ENCODE measurements around the gene RTN4.
"Not testable (repeated sequence)": the region's sequence is repeated elsewhere in the genome, so short reads cannot be mapped to it uniquely, and the experiment has no call there.

RTN4 gene

DNA sequence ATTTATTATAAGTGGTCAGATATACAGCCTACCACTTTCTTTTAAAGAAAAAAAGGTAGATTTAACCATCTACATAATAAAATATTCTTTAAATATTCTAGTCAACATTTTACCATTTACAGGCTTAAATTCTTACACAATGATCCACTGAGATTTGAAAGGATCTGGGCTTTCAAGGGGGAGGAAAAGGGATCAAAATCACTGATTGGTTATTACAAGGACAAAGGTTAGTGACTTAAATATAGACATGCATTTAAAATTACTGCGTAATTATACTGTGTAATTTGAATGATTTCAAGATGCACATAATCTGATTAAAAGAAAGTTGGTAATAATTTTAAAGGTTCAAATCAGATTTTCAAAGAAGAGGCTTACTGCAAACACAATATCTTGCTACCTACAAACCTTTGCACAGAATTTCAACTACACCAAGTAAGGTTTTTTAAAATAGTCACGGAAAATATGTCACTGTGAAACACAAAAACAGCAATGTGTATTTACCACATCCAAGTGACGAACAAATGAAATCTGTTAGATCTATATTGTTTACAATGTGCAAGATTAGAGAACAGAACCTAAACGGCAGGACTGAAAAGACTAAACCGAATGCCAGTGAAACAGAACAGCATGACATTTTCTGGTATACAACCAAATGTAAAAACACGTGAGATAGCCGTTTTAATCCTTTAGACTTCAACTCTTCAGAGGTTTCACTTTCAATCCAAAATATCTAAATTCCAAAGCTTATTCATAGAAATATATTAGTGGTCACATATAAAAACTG is 40.8 kb downstream of the RTN4 start:
- no peak for DNase-seq (ENCODE audit: low read depth, low spot score)

DNA sequence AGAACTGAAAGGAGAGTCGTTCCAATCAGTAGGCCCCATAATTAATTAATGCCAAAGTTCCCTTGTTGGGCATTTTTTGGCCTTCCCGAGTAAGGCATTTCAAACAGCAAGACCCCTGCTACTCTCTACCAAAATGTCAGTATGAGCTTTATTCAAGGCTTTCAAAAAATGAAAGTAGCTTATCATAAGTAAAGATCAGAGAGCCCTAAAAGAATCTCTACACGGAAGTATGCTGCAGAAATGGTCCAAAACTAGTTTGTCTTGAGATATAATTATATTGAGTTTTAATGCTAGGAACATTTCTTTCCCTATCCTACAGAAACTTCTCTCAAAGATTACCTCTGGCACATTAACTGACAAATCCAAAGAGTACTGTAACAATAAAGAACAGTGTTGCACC is 43.9 kb downstream of the RTN4 start:
- no peak for DNase-seq (ENCODE audit: low read depth, low spot score)

DNA sequence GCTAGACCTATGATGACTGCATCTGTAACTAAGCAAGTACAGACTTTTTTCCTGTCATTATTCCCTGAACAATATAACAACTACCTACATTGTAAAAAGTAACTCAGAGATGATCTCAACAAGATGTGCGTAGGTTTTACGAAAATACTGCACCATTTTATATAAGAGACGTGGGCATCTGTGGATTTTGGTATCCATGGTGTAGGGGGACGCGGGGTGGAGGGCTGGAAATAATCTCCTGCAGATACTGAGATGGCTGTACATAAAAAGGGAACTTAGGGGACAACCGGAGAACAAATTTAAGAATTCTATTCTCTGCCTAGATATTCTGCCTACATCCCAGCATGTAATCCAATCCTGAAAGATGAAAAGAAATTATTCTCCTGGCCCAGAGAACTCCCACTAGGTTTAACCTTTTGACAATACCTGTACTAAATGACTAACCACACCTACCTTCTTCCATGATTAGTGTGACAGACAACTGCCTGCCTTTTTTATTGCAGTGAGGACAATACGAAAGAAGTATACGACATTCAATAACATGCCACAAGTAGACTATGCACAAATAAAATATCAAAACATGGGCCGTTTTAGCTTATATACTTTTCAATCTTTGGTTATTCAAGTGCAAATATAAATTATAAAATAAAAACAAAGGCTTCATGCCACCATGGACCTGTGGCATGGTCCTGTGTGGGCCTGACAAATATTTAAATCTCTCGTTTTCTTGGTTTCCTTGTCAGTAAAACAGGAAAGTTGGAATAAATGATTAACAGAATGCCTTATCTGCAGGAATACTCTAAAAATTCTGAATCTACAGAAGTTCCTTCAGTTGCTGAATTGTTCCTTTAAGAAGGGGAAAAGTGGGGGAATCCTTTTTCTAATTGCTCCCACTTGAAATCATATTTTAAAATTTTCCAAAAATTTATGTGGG is 46.3 kb downstream of the RTN4 start:
- DNase-seq (ENCODE audit: low read depth, low spot score): no peak

- no peak for DNase-seq (ENCODE audit: low read depth, low spot score)
Observed at GRCh38 chr2:55001716-55002115, 48.5 kb downstream of the RTN4 start.

GRCh38 chr2:55000341-55000740 is 49.9 kb downstream of the RTN4 start:
- no peak for DNase-seq (ENCODE audit: low read depth, low spot score)

- no peak for DNase-seq (ENCODE audit: low read depth, low spot score)
Observed at GRCh38 chr2:54999182-54999581, 51.1 kb downstream of the RTN4 start.

DNA sequence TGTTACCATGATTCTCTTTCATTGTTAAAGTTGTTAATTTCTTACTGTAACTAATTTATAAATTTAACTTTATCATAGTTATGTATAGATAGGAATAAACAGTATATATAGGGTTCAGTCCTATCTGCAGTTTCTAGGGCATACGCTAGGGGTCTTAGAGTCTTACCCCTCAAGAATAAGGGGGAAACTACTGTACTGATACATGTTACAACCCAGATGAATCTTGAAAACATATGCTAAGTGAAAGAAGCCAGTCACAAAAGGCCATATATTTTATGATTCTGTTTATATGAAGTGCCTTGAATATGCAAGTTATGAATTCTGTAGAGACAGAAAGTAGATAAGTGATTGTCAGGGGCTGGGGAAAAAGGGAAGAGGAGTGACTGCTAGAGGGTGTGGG is 52.4 kb downstream of the RTN4 start:
- no peak for DNase-seq (ENCODE audit: low read depth, low spot score)

DNA sequence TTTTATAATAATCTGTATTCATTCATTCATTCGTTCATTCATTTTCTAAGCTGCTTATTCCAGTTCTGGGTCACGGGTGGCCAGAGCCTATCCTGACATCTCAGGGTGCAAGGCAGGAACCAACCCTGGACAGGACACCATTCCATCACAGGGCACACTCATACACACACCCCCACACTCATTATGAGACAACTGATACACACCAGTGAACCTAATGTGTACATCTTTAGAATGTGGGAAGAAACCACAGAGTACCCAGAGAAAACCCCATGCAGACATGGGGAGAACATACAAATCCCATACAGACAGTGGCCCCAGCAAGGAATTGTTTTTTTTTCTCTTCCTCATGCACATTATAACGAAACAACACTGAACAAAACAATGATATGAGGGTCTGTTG is 54.7 kb downstream of the RTN4 start:
- no peak for DNase-seq (ENCODE audit: low read depth, low spot score)

GRCh38 chr2:54990694-54991093 is 59.6 kb downstream of the RTN4 start:
- DNase-seq (ENCODE audit: low read depth, low spot score): not testable (repeated sequence)

- DNase-seq (ENCODE audit: low read depth, low spot score): no peak
Observed at GRCh38 chr2:54988612-54989011, 61.6 kb downstream of the RTN4 start.

DNA sequence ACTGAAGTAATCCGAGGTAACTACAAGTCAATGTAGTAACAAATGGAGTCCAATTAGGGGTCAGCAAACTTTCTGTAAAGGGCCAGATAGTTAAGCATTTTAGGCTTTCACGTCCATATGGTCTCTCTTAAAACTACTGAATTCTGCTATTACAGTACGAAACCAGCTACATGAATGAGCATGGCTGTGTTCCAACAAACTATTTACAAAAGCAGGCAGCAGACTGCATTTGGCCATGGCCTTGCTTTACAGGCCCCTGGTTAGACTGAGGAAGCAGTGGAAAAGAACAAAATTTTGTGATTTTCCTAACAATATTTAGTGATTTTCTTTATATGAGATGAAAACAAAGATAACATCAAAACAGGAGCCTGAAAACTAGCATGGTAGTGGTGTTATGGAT is 64.0 kb downstream of the RTN4 start:
- no peak for DNase-seq (ENCODE audit: low read depth, low spot score)

GRCh38 chr2:54984476-54984875 is 65.8 kb downstream of the RTN4 start:
- DNase-seq (ENCODE audit: low read depth, low spot score): no peak

DNA sequence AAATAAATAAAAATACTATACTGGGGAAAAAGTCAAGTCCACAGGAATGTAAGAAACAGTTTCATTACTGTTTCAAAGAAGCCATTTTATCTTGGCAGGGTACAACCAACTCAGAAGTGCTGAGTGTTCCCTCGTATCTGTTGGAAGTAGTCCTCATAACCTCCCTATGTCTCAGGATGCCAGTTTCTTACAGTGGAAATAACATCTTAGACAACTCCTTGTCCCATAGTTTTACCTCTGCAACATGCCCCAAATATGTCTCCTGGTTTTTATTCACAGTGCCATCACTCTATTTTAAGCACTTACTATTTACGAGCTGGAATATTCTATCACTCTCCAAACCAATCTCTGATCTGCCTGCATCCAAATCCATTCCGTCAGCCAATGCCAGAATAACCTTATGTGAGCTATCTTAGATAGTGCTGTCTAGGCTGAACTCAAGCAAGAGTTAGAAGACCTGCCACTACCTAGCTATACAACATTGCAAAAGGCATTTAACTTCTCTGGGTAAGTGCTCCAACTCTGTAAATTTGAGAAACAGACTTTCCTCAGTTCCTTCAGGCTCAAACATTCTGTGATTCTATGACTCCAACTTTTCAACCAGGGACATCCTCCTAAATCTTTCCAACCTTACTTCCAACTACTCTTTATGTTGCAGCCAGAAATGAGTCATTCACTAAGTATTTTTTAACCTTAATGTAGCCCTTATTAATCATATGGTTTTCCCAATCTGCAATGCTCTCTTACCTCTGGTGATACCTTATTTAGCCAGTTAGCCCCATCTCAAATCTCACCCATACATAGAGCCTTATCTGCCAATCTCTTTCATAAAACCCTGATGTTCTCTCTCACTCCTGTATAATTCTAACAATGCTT is 66.7 kb downstream of the RTN4 start:
- DNase-seq (ENCODE audit: low read depth, low spot score): no peak

GRCh38 chr2:54981385-54981784 is 68.9 kb downstream of the RTN4 start:
- no peak for DNase-seq (ENCODE audit: low read depth, low spot score)

- DNase-seq (ENCODE audit: low read depth, low spot score): no peak
Observed at GRCh38 chr2:54979321-54980044, 70.8 kb downstream of the RTN4 start.

- no peak for DNase-seq (ENCODE audit: low read depth, low spot score)
Observed at GRCh38 chr2:54977149-54977548, 73.1 kb downstream of the RTN4 start.

DNA sequence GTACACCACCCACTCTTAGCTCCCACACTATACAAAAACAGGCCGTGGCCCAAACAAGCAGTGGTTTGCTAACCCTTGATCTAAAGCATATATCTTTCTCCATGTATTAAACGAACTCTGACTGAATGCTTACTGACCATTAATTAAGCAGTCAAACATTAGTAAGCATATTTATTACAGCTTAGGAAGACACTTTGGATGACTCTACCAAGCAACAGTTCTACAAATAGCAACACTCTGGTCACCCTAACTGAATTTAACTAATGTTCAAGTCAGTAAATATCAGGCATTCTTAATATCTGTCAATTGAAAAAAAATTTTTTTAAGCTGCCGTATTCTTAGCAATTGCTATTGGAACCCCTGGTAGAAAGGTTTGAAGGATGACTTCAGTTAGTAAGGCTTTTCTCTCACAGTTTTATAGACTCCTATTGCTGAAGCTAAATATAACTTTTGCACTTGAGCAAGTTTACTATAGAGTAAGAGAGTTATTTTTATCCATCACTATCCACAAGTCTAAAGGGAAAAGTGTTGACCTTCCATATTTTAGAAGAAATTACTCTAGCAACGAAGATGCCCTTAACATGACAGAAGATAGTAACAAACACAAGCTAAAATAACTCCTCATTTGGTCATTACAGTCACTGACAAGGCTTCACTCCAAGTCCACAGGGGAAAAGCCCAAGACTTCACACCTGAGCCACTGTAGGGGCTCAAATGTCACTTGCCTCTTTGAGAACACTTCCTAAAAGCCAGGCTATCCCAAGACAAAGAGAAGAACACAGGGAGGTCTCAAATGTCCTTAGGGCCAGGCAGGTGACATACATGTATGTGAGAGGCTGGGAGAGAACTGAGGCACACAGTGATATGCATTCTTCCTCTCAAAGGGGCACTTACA is 74.4 kb downstream of the RTN4 start:
- no peak for DNase-seq (ENCODE audit: low read depth, low spot score)

- DNase-seq (ENCODE audit: low read depth, low spot score): no peak
Observed at GRCh38 chr2:54975175-54975574, 75.1 kb downstream of the RTN4 start.

- no peak for DNase-seq (ENCODE audit: low read depth, low spot score)
Observed at GRCh38 chr2:54969940-54970338, 80.3 kb downstream of the RTN4 start.

DNA sequence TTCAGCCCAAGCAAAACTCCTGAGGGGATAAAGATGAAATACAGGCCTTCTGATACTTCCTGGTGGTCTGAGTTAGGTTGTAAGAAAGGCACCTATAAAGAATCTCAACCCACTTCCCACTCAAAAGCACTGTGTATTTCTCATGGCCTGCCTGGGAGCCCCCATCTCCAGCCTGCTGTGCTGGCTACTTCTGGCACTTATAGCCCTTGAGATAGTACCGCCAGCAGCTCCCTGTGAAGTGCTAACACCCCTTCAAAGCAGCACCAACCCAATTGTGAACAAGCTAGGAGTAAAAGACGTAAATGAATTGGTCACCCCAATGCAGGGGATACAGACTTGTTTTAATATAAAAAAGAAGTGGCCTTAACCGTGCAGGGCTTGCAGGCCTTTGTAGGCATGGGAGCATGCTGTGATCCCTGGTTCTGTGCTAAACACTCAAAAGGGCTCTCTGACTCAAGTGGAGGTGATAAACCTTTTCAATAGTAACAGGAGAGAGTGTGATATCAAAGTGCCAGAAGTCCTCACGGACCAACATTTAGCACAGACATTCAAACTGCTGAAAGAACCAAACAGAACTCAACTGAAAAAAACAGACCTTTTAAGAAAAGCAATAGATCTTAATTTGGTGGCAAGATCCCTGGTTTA is 80.8 kb downstream of the RTN4 start:
- no peak for DNase-seq (ENCODE audit: low read depth, low spot score)
